Prostate gland (tissue), 2 donors: Measurements from ENCODE around the gene DDOST.

Source experiments
- POLR2A ChIP-seq: fragments of 450-650 bp; IDR thresholded peaks from one replicate; pipeline ENCODE4 v1.6.1; 2016; ENCODE audit warnings: antibody characterized with exemption, mild to moderate bottlenecking
- POLR2AphosphoS5 ChIP-seq: sonication (generic); formaldehyde crosslinking; IDR thresholded peaks from one replicate; pipeline ENCODE4 v1.6.1; 2017; ENCODE audit warnings: antibody characterized with exemption
- TF ChIP-seq, protein P1 (sequence below), 4 experiments: fragments of 200-600 bp in 2 of 4; fragments of 450-650 bp in 2 of 4; sonication (generic) in 2 of 4; IDR thresholded peaks; 1 replicate in 3 of 4; 2 replicates in 1 of 4; pipeline ENCODE4 v1.5.1; 2016 to 2019; ENCODE audit warnings: antibody characterized with exemption in 4 of 4, mild to moderate bottlenecking in 2 of 4, moderate library complexity in 2 of 4

DNA sequence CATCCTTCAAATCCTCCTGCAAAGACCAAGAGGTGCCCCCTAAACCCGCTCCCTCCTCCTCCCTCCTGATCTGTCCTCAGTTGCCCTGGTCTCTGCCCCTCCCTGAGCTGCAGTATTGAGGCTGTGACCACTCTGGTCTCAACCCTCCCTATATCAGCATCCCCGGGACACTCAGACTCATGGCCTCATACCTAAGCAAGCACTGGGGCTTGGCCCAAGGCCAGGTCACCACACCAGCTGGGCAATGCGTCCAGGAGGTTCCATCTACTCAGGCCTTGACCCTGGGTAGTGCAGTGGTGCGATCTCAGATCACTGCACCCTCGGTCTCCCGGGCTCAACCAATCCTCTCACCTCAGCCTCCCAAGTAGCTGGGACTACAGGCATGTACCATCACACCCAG lies 46.9 kb upstream of the DDOST start:
- TF ChIP-seq, protein P1, sequence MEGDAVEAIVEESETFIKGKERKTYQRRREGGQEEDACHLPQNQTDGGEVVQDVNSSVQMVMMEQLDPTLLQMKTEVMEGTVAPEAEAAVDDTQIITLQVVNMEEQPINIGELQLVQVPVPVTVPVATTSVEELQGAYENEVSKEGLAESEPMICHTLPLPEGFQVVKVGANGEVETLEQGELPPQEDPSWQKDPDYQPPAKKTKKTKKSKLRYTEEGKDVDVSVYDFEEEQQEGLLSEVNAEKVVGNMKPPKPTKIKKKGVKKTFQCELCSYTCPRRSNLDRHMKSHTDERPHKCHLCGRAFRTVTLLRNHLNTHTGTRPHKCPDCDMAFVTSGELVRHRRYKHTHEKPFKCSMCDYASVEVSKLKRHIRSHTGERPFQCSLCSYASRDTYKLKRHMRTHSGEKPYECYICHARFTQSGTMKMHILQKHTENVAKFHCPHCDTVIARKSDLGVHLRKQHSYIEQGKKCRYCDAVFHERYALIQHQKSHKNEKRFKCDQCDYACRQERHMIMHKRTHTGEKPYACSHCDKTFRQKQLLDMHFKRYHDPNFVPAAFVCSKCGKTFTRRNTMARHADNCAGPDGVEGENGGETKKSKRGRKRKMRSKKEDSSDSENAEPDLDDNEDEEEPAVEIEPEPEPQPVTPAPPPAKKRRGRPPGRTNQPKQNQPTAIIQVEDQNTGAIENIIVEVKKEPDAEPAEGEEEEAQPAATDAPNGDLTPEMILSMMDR (IDR thresholded peaks at IDR 0.05): no peak
- TF ChIP-seq POLR2AphosphoS5 (no peak), POLR2A (no peak)
